Gastrocnemius medialis (tissue), 4 donors: Measurements from ENCODE around the gene TYK2.

Experiments
- POLR2A ChIP-seq, 2 donors: fragments of 450-650 bp; IDR thresholded peaks; one replicate each; pipeline ENCODE4 v1.6.1; 2017; ENCODE audit warnings: antibody characterized with exemption in 2 of 2, mild to moderate bottlenecking in 2 of 2, moderate library complexity in 2 of 2
- TF ChIP-seq, protein P1 (sequence below), 5 experiments: fragments of 450-650 bp in 3 of 5; fragments of 200-600 bp in 2 of 5; sonication (generic) in 2 of 5; IDR thresholded peaks in 4 of 5; conservative IDR thresholded peaks in 1 of 5; 1 replicate in 4 of 5; 2 replicates in 1 of 5; pipeline ENCODE4 v1.5.1; 2016 to 2019; ENCODE audit warnings: antibody characterized with exemption in 5 of 5, mild to moderate bottlenecking in 3 of 5, moderate library complexity in 3 of 5

DNA sequence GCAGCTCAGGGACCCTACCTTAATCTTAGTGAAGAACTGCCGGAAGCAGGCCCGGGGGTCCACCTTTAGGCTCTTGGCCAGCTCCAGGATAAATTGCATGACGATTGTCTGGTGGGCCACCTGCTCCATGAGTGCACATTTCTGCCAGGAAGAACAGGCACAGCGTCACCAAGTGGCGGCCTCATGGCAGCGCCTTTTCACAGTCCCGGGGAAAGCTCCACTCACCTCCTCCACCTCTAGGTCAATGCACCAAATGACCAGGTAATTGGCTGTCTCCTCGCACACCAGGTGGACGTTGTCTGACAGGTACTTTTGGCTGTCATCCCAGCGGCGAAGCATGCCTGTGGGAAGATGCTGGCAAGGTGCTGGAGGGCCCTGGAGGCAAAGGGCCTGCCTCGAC, 14.6 kb upstream of the TYK2 start:
- TF ChIP-seq, protein P1, sequence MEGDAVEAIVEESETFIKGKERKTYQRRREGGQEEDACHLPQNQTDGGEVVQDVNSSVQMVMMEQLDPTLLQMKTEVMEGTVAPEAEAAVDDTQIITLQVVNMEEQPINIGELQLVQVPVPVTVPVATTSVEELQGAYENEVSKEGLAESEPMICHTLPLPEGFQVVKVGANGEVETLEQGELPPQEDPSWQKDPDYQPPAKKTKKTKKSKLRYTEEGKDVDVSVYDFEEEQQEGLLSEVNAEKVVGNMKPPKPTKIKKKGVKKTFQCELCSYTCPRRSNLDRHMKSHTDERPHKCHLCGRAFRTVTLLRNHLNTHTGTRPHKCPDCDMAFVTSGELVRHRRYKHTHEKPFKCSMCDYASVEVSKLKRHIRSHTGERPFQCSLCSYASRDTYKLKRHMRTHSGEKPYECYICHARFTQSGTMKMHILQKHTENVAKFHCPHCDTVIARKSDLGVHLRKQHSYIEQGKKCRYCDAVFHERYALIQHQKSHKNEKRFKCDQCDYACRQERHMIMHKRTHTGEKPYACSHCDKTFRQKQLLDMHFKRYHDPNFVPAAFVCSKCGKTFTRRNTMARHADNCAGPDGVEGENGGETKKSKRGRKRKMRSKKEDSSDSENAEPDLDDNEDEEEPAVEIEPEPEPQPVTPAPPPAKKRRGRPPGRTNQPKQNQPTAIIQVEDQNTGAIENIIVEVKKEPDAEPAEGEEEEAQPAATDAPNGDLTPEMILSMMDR (IDR thresholded peaks at IDR 0.05 in 4 of 5, conservative IDR thresholded peaks at IDR 0.05 in 1 of 5): no peak
- no peak for TF ChIP-seq POLR2A (IDR thresholded peaks at IDR 0.05)
